Progenitor cell of endocrine pancreas (in vitro differentiated cells): ENCODE results near the gene ATRIP. TPM values are rescaled to one million over a fixed set of nuclear protein-coding genes. Genes with fewer than 3 reads are reported as not detected.

Experiments
- DNase-seq: peaks from one replicate; pipeline ENCODE4 v3.0.0; 2021; ENCODE audit warnings: low spot score; ENCODE audit not compliant: unreplicated experiment
- H3K27ac Mint-ChIP-seq: 2 replicates; pipeline ENCODE4 v1.8.0; 2021; ENCODE audit warnings: mild to moderate bottlenecking, moderate library complexity, mixed read lengths
- H3K27me3 Mint-ChIP-seq: 2 replicates; pipeline ENCODE4 v1.8.0; 2021; ENCODE audit warnings: mixed read lengths
- H3K36me3 Mint-ChIP-seq: 2 replicates; pipeline ENCODE4 v1.8.0; 2022; ENCODE audit warnings: mixed read lengths; ENCODE audit not compliant: insufficient read depth
- H3K4me1 Mint-ChIP-seq: 2 replicates; pipeline ENCODE4 v1.8.0; 2021; ENCODE audit warnings: low read depth, mixed read lengths
- H3K4me3 Mint-ChIP-seq: 2 replicates; pipeline ENCODE4 v1.8.0; 2021; ENCODE audit warnings: low read depth, mild to moderate bottlenecking, moderate library complexity, mixed read lengths
- H3K9me3 Mint-ChIP-seq: 2 replicates; pipeline ENCODE4 v1.8.0; 2021; ENCODE audit warnings: low read depth, mixed read lengths
- CTCF ChIP-seq: fragments of 200-600 bp; sonication (generic); IDR thresholded peaks from one replicate; pipeline ENCODE4 v1.5.0; 2021; ENCODE audit warnings: antibody characterized with exemption, mild to moderate bottlenecking; ENCODE audit not compliant: unreplicated experiment
- total RNA-seq: library from RNA; stranded (reverse); gene quantifications from 2 replicates; pipeline ENCODE4 v1.2.1, GENCODE V29; 2021

Gene ATRIP
- total RNA-seq, 1 donor from 2014 or later, result 13.8 TPM

GRCh38 chr3:48422681-48423080 lies 23.9 kb upstream of the ATRIP start:
- Mint-ChIP-seq H3K4me1 (peaks cover 30% of the 10 kb centered on the region), H3K4me3 (no peak overlapping the region), H3K9me3 (no peaks in the 10 kb centered on the region), H3K27ac (peak overlapping the region; percentile 33), H3K36me3 (peaks cover 10% of the 10 kb centered on the region), H3K27me3 (no peaks in the 10 kb centered on the region)
- TF ChIP-seq CTCF, result no peak
- DNase-seq, result no peak

DNA sequence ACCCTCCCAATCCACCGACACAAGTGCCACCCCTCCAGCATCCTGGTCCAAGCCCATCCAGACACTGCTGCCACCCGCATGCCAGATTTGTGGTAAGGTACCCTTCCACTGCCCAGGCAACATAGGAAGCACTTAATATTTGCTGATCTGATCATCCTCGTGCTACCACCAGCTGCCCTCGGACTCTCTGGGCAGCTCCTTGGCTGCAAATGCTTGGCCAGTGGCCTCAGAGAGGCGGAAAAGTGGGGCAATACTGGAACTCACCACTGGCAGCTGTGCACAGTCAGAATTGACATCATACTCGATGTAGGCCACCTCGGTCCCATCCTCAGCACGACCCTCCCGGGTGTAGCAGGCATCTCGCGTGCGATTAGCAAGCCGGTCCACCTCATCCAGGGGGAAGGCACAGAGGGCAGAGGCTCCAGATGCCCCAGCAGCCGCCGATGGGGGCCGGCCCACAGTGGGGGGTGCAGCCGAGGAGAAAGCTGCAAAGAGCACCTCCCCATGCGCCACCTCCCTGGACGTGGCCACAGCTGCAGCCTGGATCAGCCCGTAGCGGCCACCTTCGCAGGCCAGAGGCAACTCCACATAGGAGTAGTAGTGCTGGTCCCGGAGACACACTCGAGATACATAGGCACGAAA lies 23.2 kb upstream of the ATRIP start:
- Mint-ChIP-seq H3K4me3 (no peak overlapping the region), H3K36me3 (peaks cover 10% of the 10 kb centered on the region), H3K27me3 (no peaks in the 10 kb centered on the region), H3K27ac (peak overlapping the region; percentile 33), H3K9me3 (no peaks in the 10 kb centered on the region), H3K4me1 (peaks cover 37% of the 10 kb centered on the region)
- no peak for TF ChIP-seq CTCF
- no peak for DNase-seq

- H3K36me3 Mint-ChIP-seq, result peaks cover 10% of the 10 kb centered on the region
- no peaks in the 10 kb centered on the region for H3K9me3 Mint-ChIP-seq
- peak overlapping the region; percentile 82 for H3K27ac Mint-ChIP-seq
- H3K27me3 Mint-ChIP-seq, result no peaks in the 10 kb centered on the region
- H3K4me1 Mint-ChIP-seq, result peaks cover 39% of the 10 kb centered on the region
- no peak overlapping the region for H3K4me3 Mint-ChIP-seq
- TF ChIP-seq CTCF, result no peak
- DNase-seq, result no peak
These were observed 22.4 kb upstream of the ATRIP start for GRCh38 chr3:48423883-48424695.

DNA sequence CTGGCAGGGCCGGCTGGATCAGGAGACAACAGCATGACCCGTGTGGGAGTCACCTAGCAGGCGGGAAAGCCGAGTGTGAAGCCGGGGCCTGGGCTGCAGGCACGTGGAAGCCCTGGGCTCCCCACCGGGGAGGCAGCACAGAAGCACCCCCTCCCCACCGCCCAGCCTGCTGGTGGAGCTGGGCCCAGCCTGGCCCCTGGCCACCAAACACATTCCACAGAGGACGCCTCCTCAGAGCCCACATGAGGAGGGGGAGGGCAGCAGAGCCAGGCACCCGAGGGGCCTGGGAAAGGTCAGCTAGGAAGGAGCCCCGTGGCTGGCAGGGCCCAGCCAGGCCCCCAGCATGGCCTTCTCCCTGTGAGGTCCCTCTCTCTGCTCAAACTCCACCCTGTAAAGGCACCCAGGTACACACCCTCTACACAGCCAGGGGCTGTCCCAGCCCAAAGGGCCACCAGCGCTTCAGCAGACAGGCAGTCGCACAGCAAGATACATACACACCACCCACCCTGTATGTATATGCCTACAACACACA lies 21.2 kb upstream of the ATRIP start:
- H3K36me3 Mint-ChIP-seq, result peaks cover 10% of the 10 kb centered on the region
- TF ChIP-seq CTCF, result no peak
- peaks cover 40% of the 10 kb centered on the region for H3K4me1 Mint-ChIP-seq
- H3K4me3 Mint-ChIP-seq, result peak overlapping the region; percentile 65
- no peaks in the 10 kb centered on the region for H3K9me3 Mint-ChIP-seq
- DNase-seq, result no peak
- peak overlapping the region; percentile 82 for H3K27ac Mint-ChIP-seq
- H3K27me3 Mint-ChIP-seq, result no peaks in the 10 kb centered on the region

DNA sequence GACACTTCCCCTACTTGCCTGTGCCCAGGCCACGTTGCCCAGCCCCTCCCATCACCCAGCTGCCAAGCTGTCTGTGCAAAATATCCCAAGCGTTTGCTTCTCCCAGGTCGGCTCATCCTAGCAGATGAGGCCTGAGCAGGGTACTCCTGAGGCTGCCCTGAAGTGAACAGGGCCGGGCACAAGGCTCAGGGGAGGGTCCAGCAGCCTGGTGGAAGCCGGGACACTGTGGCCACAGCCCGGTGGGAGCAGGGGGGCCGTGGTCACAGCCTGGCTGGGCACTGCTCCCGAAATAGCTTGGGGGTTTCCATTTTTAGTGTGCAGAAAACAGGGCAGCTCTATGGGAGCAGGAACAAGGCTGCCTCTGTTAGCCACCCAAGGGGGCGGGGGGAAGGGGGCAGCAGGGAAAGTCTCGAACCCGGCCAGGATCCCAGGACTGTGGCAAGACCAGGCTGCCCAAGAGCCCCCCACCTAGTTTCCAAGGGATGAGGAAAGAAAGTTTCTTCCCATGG lies 20.1 kb upstream of the ATRIP start:
- H3K4me1 Mint-ChIP-seq, result peaks cover 51% of the 10 kb centered on the region

More for the DNA sequence above, 20.1 kb upstream of the ATRIP start:
- H3K27me3 Mint-ChIP-seq, result no peaks in the 10 kb centered on the region
- DNase-seq, result no peak
- peak overlapping the region; percentile 65 for H3K4me3 Mint-ChIP-seq
- H3K9me3 Mint-ChIP-seq, result no peaks in the 10 kb centered on the region
- TF ChIP-seq CTCF, result no peak
- peaks cover 10% of the 10 kb centered on the region for H3K36me3 Mint-ChIP-seq
- H3K27ac Mint-ChIP-seq, result peak overlapping the region; percentile 97
